Neural cell (in vitro differentiated cells): Measurements from ENCODE around the gene SNX17. TPM values are rescaled to one million over a fixed set of nuclear protein-coding genes. Genes with fewer than 3 reads are reported as not detected.

ENCODE experiments used
- H2AFZ ChIP-seq: fragments of 200-600, 300-800 bp; sonication (generic), shearing (Covaris generic); 2 replicates; pipeline ENCODE4 v1.6.0; 2014; ENCODE audit warnings: low read depth, mild to moderate bottlenecking, antibody characterized with exemption, low read length, moderate library complexity
- H3F3A ChIP-seq: fragments of 200-600 bp; shearing (Covaris generic); 2 replicates; pipeline ENCODE4 v1.6.1; 2016; ENCODE audit warnings: mild to moderate bottlenecking, moderate library complexity, mixed read lengths, antibody characterized with exemption, low read length; ENCODE audit not compliant: insufficient read depth, poor library complexity, severe bottlenecking
- H3K27ac ChIP-seq: fragments of 200-600, 300-800 bp; sonication (generic), shearing (Covaris generic); 2 replicates; pipeline ENCODE4 v1.5.1; 2014; ENCODE audit warnings: mild to moderate bottlenecking, low read length, moderate library complexity
- H3K27me3 ChIP-seq: fragments of 300-800, 200-600 bp; sonication (generic), shearing (Covaris generic); 2 replicates; pipeline ENCODE4 v1.6.0; 2014; ENCODE audit warnings: mild to moderate bottlenecking, low read depth, low read length, moderate library complexity; ENCODE audit not compliant: insufficient read depth
- H3K36me3 ChIP-seq: fragments of 300-800, 200-600 bp; sonication (generic), shearing (Covaris generic); 2 replicates; pipeline ENCODE4 v1.5.1; 2014; ENCODE audit warnings: mild to moderate bottlenecking, antibody characterized with exemption, low read length, moderate library complexity; ENCODE audit not compliant: insufficient read depth
- H3K4me2 ChIP-seq: fragments of 300-800, 200-600 bp; sonication (generic), shearing (Covaris generic); 2 replicates; pipeline ENCODE4 v1.6.0; 2014; ENCODE audit warnings: mild to moderate bottlenecking, low read length
- H3K4me3 ChIP-seq: fragments of 300-800, 200-600 bp; sonication (generic), shearing (Covaris generic); 2 replicates; pipeline ENCODE4 v1.5.1; 2014; ENCODE audit warnings: mild to moderate bottlenecking, low read length, moderate library complexity
- H3K79me2 ChIP-seq: fragments of 200-600 bp; shearing (Covaris generic); replicated peaks from 2 replicates; pipeline ENCODE4 v1.6.0; 2014; ENCODE audit warnings: mild to moderate bottlenecking, low read length, moderate library complexity; ENCODE audit not compliant: insufficient read depth
- H3K9ac ChIP-seq: fragments of 300-800, 200-600 bp; sonication (generic), shearing (Covaris generic); 2 replicates; pipeline ENCODE4 v1.6.1; 2016; ENCODE audit warnings: mild to moderate bottlenecking, low read length, mixed read lengths
- H3K9me2 ChIP-seq: fragments of 200-600 bp; shearing (Covaris generic); 2 replicates; pipeline ENCODE4 v1.6.1; 2016; ENCODE audit warnings: mild to moderate bottlenecking, low read length, mixed read lengths; ENCODE audit not compliant: insufficient read depth
- H3K9me3 ChIP-seq: fragments of 200-600, 300-800 bp; sonication (generic), shearing (Covaris generic); 2 replicates; pipeline ENCODE4 v1.6.1; 2016; ENCODE audit warnings: mild to moderate bottlenecking, mixed run types, low read length, moderate library complexity, mixed read lengths
- H4K20me1 ChIP-seq: fragments of 200-600 bp; shearing (Covaris generic); 2 replicates; pipeline ENCODE4 v1.6.1; 2016; ENCODE audit warnings: mild to moderate bottlenecking, mixed run types; ENCODE audit not compliant: insufficient read depth
- CTCF ChIP-seq: fragments of 450-650 bp; IDR thresholded peaks from 2 replicates; pipeline ENCODE4 v1.5.1; 2014; ENCODE audit warnings: antibody characterized with exemption, mild to moderate bottlenecking, moderate library complexity; ENCODE audit not compliant: poor library complexity, severe bottlenecking
- EP300 ChIP-seq: fragments of 450-650 bp; conservative IDR thresholded peaks from 2 replicates; pipeline ENCODE4 v1.6.1; 2014; ENCODE audit warnings: antibody characterized with exemption, mild to moderate bottlenecking, moderate library complexity; ENCODE audit not compliant: poor library complexity, severe bottlenecking
- EZH2 ChIP-seq: fragments of 200-600, 300-800 bp; shearing (Covaris generic), sonication (generic); IDR thresholded peaks from 2 replicates; pipeline ENCODE4 v1.6.1; 2014; ENCODE audit warnings: antibody characterized with exemption, low read length, borderline replicate concordance, mild to moderate bottlenecking; ENCODE audit not compliant: insufficient read depth, poor library complexity, severe bottlenecking
- MXI1 ChIP-seq: fragments of 450-650 bp; conservative IDR thresholded peaks from 2 replicates; pipeline ENCODE4 v1.6.1; 2014; ENCODE audit warnings: antibody characterized with exemption, mild to moderate bottlenecking; ENCODE audit not compliant: poor library complexity, severe bottlenecking
- POLR2AphosphoS5 ChIP-seq: IDR thresholded peaks from 2 replicates; pipeline ENCODE4 v1.6.1; 2012
- RAD21 ChIP-seq: fragments of 450-650 bp; conservative IDR thresholded peaks from 2 replicates; pipeline ENCODE4 v1.6.1; 2014; ENCODE audit warnings: antibody characterized with exemption, mild to moderate bottlenecking, moderate library complexity
- REST ChIP-seq: IDR thresholded peaks from 2 replicates; pipeline ENCODE4 v1.6.1; 2012; ENCODE audit warnings: borderline replicate concordance
- SMC3 ChIP-seq: fragments of 450-650 bp; conservative IDR thresholded peaks from 2 replicates; pipeline ENCODE4 v1.6.1; 2014; ENCODE audit warnings: antibody characterized with exemption, mild to moderate bottlenecking, moderate library complexity; ENCODE audit not compliant: poor library complexity
- TAF1 ChIP-seq: IDR thresholded peaks from 2 replicates; pipeline ENCODE4 v1.6.1; 2012; ENCODE audit warnings: low read depth
- polyA plus RNA-seq: library from polyadenylated mRNA; depleted of rRNA; stranded (reverse); fragments of >200 nt; gene quantifications from 2 replicates; pipeline ENCODE4 v1.2.3, GENCODE V29; 2014

SNX17 gene
- polyA plus RNA-seq, 1 donor from 2014 or later, result 69.8 TPM

GRCh38 chr2:27350106-27350693, 20.2 kb upstream of the SNX17 start:
- H3F3A ChIP-seq, result no peaks in the 10 kb centered on the region
- peaks cover 45% of the 10 kb centered on the region for H3K79me2 ChIP-seq
- no peaks in the 10 kb centered on the region for H3K9me2 ChIP-seq
- no peak overlapping the region for H3K4me2 ChIP-seq
- no peak overlapping the region for H2AFZ ChIP-seq
- H3K9me3 ChIP-seq, result no peaks in the 10 kb centered on the region
- H3K4me3 ChIP-seq, result no peak overlapping the region
- H3K27me3 ChIP-seq, result no peaks in the 10 kb centered on the region
- no peak overlapping the region for H3K9ac ChIP-seq
- no peaks in the 10 kb centered on the region for H4K20me1 ChIP-seq
- H3K36me3 ChIP-seq, result no peaks in the 10 kb centered on the region
- no peak overlapping the region for H3K27ac ChIP-seq
- TF ChIP-seq POLR2AphosphoS5 (no peak), TAF1 (no peak), EP300 (no peak), REST (no peak), MXI1 (no peak)

DNA sequence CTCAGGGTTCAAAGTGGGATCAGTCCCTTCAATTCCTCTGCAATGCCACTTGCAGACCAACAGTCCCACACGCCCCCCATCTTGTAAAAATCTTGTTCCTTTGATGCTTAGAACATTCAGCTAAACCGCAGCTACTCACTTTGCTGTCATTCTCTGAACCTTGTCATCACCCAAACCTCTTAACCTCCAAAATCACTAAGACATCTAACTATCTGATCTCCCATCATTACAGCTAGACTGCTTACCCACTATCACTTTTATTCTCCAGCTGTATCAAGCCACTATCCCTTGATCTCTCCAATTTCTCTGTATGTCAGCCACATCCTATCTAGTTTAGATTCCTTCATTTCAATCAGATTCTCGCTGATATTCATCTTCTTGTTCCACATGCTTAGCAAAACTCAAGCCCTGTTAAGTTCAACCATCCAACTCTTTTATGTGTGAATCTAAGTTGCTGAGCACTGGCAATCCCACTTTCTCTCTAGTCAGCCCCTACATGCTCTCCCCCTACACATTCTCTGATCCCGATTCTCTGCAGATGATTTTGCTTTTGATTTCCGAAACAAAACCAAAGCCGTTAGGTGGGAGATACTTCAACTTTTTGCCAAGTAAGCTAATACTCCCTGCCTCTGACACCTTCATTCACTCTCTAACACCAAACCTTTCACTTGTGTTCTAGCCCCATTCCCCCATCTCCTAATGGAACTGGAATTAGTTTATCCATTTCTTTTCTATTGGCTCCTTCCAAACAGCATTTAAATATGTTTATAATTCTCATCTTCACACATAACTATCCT, 18.4 kb upstream of the SNX17 start:
- no peak overlapping the region for H3K27ac ChIP-seq

More for the DNA sequence above, 18.4 kb upstream of the SNX17 start:
- TF ChIP-seq SMC3 (no peak), EP300 (no peak), EZH2 (no peak), POLR2AphosphoS5 (no peak), MXI1 (no peak), TAF1 (no peak), REST (no peak), CTCF (no peak), RAD21 (no peak)
- Histone ChIP-seq H3K4me3 (no peak overlapping the region), H3K9me3 (no peaks in the 10 kb centered on the region), H4K20me1 (no peaks in the 10 kb centered on the region), H3K36me3 (no peaks in the 10 kb centered on the region), H3K4me2 (no peak overlapping the region), H3K9me2 (no peaks in the 10 kb centered on the region), H3K27me3 (no peaks in the 10 kb centered on the region), H3K79me2 (peaks cover 47% of the 10 kb centered on the region), H2AFZ (no peak overlapping the region), H3K9ac (no peak overlapping the region), H3F3A (no peaks in the 10 kb centered on the region)
